HG02970 (cell line): ENCODE data around the gene NHLRC2.
"Not testable (repeated sequence)": the region's sequence is repeated elsewhere in the genome, so short reads cannot be mapped to it uniquely, and the experiment has no call there.

Source experiments
- ATAC-seq: cut with Tn5 transposase; IDR thresholded peaks from one replicate; pipeline ENCODE4 v1.9.1; 2021; ENCODE audit warnings: mild to moderate bottlenecking, moderate library complexity, moderate number of reproducible peaks; ENCODE audit not compliant: unreplicated experiment, low FRiP score

Gene NHLRC2

DNA sequence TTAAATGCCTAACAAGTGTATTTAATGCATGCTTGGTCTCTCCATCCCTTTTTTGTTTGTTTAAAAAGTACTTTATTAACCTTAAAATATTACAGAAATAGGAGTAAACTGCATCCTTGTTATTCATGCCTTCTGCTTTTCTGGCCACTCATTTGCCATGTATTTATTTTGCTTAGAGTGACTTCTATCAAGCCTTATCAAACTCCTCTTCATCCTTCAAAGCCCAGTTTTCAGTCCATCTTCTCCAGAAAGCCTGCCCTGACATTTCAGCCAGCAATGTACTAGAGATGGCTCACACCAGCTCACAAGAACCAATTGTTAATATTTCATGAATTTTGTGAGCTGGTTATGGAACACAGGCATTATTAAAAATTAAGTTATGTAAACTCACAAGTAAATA is 82.8 kb downstream of the NHLRC2 start:
- no peak for ATAC-seq

DNA sequence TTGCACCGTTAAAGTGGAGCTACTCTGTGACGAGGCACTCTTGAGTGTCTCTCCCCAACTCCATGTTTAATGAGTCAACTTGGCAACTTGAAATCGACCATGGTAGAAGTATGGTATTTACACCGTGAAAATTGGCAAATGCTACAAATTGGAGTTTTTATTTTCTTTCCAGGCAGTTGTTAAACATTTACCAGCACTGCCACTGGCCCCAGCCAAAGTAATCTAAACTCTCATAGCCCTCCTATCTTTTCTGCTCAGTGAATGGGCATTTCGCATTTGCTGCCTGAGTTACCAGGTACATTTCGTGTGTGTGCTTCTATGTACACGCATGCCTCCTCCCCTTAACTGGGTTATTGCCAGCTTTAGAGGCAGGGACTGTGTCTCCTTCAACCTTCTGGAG is 83.3 kb downstream of the NHLRC2 start:
- ATAC-seq = no peak

GRCh38 chr10:113939212-113939860 is 84.9 kb downstream of the NHLRC2 start:
- no peak for ATAC-seq

DNA sequence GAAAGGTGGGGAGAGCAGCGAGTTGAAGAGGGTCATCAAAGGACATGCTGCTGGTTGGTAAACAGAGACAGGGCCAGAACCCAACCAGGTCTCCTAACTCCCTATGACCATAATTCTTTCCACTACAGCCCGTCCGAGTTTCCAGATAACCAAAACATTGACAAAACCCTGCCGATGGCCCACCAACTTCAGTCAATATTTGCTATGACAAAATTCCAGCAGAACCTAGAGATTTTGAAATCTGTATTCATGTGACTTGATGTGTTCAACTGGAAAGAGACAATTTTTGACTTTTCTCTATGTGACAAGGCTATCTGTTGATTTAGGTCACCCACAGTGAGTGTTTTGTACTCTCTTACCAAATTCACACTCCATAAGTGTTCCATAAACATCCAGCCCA is 86.7 kb downstream of the NHLRC2 start:
- ATAC-seq = no peak

- ATAC-seq = not testable (repeated sequence)
Measured at GRCh38 chr10:113943196-113943595, 88.7 kb downstream of the NHLRC2 start.

DNA sequence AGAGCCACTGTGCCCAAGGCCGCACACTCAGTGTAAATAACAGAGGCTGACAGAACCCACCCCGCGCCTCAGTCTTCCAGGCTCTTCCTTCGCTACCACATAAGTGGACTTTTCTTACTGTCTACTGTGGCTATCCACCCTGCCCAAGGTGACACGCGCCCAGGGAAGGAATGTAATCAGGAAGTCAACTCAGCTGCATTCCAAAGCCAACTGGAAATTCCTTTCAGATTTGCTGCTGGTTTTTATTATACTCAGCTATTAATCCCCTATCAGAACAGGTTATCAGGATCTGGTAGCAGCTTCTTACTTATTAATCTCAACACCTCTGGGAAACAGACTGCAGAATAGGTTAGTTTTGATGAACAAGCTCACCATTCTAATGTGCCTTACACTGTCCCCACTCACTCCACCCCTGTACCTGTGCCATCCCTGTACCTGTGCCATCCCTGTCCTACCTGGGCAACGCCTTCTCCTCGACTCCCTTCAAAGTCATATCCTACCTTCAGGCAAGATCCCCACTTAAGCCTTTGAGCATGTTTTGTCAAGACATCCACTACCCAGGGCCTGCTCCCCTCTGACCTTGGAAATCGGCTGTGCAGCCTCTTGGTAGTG is 90.7 kb downstream of the NHLRC2 start:
- no peak for ATAC-seq

- no peak for ATAC-seq
Measured at GRCh38 chr10:113945687-113946085, 91.2 kb downstream of the NHLRC2 start.

DNA sequence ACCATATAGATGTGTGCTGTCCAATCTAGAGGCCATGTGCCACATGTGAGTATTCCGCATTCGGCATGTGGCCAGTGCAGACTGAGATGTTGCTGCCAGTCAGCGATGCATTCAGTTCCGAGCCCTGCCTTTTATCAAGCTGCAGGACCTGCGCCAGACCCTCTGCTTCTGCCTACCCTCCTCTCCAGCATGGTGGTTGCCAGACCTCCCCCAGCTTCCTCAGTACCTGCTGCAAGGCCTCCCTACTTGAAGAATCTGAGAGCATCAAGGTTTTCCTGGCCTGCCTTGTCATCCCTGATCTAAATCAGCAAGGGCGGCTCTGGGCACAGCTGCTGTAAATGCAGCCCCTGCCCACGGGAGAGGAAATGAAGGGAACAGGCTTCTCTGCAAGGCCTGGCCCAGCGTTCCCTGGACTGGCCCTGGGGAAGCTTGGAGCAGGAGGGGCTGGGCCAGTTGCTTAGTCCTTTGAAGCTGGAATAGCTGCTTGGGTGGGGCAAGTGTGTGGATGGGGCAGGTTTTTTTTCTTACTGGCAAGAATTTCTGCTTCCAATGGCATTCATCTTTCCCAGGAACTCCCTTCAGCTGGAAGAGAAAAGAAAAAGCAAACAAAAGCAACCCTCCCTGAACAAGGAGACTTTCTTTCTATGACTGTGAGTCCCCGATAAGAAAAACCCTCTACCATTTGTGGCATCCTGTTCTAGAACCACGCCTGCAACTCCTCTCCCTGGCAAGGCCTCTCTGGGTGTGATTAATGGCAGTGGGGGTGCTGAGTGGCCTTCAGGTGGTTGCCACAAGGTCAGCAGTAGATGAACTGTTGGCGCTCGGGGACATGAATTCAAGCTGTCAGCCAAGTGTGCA is 93.0 kb downstream of the NHLRC2 start:
- no peak for ATAC-seq

DNA sequence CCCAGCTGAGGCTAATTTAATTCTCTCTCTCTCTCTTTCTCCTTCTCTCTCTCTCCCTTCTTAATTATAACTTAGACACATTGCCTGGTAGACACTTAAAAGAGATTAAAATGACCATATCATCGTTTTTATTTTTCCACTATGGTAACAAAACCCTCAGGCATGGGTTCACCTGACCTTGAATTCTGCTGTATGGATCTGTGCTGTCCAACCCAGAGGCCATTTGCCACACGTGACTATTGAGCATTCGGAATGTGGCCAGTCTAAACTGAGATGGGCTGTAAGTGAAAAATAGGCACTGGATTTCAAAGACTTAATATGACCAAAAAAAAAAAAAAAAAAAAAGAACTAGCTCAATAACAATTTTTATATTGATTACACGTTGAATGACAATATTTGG is 93.6 kb downstream of the NHLRC2 start:
- ATAC-seq = no peak

GRCh38 chr10:113950268-113950667 is 95.8 kb downstream of the NHLRC2 start:
- ATAC-seq = no peak

- ATAC-seq = no peak
Measured at GRCh38 chr10:113953505-113954272, 99.2 kb downstream of the NHLRC2 start.

DNA sequence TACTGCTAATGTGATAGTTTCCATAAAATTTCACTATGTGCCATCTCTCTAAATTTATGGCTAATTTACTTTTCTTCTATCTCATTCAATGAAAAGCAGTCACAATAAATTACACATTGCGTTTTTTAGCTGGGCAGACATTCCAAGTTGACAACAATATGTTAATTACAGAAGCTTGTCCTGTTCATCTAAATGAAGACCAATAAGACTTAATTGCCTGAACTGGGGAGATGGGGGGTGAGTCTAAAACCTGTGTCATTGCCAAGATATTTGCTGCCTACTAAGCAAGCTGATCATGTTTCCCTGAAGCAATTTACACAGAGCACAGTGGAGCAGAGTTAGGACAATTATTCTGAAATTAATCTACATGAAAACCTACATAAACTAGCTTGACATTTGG is 99.9 kb downstream of the NHLRC2 start:
- no peak for ATAC-seq

- no peak for ATAC-seq
Measured at GRCh38 chr10:113957013-113957412, 102.6 kb downstream of the NHLRC2 start.

DNA sequence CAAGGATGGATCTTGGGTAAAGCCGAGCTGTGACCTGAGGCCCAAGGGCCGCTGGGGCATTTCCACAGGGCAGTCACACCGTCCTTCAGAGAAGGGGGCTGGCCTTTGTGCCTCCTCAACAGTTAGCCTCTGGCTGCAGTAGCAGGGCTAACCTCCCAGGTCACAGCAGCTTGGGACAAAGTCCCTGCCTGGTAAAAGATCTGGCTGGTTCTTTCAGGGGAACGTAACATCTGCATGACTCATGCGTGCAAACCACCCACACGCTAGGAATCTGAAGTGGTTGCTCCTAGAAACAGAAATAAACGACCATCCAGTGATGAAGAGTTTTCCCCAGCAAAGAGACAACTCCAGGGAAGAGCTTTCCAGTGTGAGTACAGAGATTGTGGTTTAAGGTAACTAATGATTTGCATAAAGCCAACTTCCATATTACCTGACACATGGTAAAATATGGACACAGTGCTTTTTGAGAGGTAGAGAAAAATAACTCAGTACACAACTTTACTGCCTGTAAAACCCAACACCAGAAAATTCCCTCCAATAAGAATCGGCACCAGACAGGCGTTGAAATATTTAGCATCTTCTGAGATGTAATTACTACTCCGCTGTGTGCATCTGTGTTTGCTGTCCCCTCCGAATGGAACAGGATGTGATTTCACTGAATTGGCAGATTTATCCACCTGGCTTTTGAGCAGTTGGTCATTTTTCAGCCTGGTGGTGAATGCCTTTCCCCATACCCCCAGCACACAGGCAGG is 104.3 kb downstream of the NHLRC2 start:
- no peak for ATAC-seq

DNA sequence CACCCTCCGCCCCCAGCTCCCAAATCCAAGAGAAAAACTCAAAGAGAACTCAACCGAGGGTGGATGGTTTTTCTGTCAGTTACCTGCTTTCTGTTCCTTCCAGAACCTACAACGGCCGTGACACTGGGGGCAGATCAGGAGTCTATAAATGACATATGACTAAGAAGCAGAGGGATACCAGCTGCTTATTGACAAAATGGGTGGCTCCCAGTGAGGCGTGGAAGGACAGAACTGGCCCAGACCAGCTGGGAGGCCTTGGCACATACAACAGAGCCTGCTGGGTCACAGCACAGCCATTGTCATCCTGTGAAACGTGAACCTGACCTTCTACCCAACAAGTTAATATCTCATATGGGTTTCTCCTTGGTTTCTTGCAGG is 104.9 kb downstream of the NHLRC2 start:
- no peak for ATAC-seq

GRCh38 chr10:113960617-113961181 is 106.2 kb downstream of the NHLRC2 start:
- no peak for ATAC-seq

DNA sequence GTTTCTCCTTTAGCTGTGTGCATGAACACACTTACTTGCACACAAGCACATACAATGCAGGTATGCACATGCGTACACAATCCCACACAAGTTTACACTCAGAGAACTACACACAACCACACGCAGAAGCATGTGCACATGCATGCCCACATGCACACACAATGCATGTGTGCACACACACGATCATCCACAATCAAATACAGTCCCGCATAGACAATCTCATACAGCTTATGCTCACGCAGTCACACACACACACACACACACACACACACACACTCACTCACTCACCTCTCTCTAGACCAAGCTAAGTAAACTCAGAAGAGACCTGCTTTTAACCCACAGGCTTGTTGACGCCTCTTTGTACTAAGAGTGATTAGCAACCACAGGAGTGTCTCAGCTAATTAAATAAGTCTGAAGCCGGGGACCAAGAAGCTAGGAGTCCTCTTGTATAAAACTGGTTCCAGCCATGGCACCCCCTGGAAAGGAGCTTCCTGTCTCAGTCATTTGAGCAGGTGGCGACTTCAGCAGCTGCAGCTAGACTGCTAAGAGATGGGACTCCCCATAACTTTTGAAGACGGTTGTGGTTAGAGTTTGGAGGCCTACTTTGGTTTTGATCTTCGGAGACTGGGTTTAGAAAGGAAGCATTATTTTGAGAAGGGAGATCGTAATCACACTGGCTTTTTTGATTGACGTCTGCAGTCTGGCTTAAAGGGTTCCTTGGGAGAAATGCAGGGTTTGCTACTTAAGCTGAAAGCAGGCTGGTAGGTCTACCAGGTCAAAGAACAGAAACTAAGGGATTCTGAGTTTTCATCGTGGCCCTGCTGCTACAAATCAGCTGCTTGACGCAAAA is 106.9 kb downstream of the NHLRC2 start:
- no peak for ATAC-seq

DNA sequence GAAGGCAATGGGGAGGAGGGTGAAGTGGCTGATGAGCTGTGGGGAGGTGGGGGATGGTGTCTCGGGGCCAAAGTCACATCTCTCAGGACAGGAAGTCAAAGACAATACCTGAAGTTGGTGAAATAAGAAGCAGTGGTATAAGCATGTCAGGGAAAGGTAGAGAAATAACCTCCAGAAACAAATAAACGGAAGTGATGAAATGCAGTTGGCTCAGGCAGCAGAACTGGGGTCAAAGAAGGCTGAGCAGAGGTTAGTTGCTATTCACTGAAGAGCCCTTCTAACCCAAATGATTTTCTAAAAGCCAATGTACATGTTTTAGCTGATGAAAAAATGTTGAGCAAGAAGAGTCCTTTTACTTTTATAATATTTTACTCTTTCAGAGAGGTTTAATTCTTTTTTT is 110.6 kb downstream of the NHLRC2 start:
- ATAC-seq = no peak

- no peak for ATAC-seq
Measured at GRCh38 chr10:113965683-113966082, 111.2 kb downstream of the NHLRC2 start.
